GM18867 (cell line): ENCODE results near the gene SMCO1.
"Not testable (repeated sequence)": the region's sequence is repeated elsewhere in the genome, so short reads cannot be mapped to it uniquely, and the experiment has no call there.

Source experiments
- ATAC-seq: cut with Tn5 transposase; IDR thresholded peaks from one replicate; pipeline ENCODE4 v1.9.1; 2021; ENCODE audit warnings: mild to moderate bottlenecking, moderate library complexity; ENCODE audit not compliant: unreplicated experiment

The SMCO1 gene

DNA sequence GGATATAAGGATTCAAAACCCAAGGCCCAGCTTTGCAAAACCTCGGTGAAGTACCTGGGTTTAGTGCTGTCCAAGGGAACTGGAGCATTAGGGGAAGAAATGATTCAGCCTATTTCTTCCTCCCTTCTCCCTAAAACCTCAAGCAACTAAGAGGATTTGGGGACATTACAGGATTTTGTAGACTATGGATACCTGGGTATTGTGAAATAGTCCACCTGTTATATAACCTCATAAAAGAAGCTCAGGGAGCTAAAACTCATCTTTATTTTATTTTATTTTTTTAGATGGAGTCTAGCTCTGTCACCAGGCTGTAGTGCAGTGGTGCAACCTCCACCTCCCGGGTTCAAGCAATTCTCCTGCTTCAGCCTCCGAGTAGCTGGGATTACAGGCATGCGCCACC is 8.7 kb upstream of the SMCO1 start:
- ATAC-seq: no peak

DNA sequence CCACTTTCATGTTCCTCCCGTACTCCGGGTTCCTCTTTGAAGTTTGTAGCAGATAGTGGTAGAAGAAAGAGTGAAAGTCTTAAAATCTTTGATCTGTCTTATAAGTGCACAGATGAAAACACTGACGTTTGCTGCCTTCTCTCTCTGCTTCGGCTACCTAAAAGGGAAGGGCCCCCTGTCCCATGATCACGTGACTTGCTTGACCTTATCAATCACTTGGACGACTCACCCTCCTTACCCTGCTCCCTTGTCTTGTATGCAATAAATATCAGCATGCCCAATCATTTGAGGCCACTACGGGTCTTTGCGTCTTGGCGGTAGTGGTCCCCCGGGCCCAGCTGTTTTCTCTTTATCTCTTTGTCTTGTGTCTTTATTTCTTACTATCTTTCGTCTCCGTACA is 6.1 kb upstream of the SMCO1 start:
- not testable (repeated sequence) for ATAC-seq

- no peak for ATAC-seq
Observed at GRCh38 chr3:196519718-196520082, 4.6 kb upstream of the SMCO1 start.

DNA sequence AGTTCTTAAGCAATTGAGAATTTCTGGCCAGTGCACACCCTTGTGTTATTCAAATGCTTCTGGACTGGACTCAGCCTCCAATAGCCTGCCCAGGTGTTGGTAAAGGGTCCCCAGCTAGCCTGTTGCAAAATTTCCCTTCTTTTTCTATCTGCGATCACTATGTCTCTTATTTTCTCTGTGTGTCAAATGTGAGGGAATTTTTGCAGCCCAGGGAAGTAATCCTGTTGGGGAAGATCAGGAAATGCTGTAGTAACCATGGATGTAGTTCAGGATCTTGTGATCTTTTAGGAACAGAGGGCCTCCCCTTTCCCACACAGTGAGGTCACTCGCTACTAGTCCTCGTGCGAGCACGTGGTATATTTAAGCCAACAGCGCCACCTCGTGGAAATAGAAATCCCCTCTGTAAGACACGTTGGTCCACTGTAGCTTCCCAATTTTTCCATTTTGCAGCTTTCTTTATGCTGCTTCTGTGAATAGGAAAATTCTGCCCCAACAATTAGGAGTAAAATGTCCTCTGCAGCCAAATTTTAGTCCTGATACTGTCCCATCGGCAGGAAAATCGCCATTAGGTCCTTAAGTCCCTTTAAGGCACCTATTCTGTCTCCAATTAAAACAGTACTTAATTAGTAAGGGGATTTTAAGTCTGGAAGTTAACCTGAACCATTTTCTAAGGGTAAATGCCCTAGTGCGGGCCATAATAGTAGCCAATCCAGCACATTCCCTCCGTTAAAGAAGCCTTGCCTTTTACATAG is 4.0 kb upstream of the SMCO1 start:
- ATAC-seq: no peak

DNA sequence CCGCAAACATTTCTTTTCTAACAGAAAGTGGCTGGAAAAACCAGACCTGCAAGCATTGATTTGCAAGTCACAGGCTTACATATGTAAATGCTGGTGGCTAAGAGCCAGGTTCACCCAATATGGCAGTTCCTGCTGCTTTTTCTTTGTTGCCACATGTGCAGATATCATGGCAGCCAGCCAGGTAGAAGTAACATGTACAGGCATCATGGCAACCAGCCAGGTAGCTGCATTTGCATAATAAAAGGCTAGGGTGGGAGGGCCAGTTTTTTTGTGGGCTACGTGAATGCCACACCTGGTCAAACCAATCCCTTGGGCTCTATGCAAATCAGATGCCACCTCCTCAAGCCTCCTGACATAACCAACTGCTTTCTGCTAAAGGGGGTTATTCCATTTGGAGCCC is 2.8 kb upstream of the SMCO1 start:
- ATAC-seq: no peak

DNA sequence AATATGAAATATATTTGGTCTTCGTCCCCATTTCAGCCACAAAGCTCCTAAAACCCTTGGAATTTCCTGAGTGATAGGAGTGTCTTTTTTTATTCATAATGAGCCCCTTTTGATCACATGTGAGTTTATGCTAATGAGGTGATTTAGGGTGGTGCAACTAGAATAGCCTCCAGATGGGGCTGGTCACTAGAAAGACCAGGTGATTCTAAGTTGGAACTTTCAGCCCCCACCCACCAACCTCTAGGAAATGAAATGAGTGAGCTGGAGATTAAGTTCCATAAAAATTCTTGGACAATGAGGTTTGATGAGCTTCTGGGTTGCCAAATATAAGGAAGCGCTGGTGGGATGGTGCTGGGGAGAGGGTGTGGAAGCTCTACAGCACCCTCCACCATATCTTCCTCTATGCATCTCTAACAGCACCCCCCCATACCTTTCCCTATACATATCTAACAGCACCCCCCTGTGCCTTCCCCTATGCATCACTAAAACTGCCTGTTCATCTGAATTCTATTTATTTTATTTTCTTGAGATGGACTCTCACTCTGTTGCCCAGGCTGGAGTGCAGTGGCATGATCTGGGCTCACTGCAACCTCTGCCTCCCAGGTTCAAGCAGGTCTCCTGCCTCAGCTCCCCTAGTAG is 2.1 kb upstream of the SMCO1 start:
- no peak for ATAC-seq

DNA sequence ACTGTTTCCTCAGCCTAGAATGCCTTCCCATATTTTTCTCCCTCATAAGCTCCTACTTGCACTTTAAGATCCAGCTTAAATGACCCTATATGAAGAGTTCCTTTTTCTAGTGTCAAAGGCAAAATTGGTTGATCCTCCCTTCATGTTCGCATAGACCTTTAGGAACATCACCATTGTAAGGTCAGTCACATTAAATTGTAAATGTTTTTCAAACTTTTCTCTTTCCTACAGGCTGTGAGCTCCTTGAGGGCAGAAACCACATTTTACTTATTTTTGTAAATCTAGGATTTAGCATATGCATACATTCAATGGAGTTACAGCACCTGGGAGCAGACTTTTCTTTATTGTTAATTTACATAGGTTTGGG is 813 bp downstream of the SMCO1 start:
- ATAC-seq: no peak

DNA sequence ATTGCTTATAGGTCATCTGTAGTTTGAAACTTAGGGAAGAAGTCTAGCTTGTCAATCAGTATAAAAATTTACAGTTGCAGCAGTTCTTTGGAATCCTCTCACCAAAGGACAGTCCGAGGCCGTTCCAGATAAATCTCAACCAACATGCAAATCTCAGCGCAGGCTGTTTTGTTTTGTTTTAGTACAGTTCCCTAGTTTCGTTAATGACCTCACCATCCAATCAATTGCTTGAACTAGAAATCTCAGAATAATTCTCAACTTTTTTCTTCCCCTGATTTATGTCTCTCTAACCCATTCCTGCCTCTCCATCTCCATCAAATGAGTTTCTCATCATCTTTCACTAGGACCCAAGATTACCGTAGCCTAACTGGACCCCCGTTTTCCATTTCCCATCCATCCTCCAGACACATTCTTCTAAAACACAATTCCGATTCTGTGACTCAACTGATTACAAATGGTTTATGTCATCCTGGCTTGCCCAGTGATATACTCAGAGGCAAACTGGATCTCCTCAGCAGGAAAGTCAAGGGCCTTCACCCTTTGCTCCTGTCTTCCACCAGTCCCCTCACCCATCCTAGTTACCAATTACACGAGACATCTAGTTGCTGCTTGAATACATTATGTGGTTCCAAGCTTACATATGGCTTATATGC is 1.3 kb downstream of the SMCO1 start:
- no peak for ATAC-seq

GRCh38 chr3:196511646-196512425 is 3.3 kb downstream of the SMCO1 start:
- ATAC-seq: not testable (repeated sequence)

DNA sequence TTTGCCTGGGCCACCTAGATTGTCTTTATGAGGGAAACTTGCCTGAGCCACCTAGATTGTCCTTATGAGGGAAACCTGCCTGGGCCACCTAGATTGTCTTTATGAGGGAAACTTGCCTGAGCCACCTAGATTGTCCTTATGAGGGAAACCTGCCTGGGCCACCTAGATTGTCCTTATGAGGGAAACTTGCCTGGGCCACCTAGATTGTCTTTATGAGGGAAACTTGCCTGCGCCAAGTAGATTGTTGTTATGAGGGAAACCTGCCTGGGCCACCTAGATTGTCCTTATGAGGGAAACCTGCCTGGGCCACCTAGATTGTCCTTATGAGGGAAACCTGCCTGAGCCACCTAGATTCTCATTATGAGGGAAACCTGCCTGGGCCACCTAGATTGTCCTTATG is 4.0 kb downstream of the SMCO1 start:
- ATAC-seq: not testable (repeated sequence)

DNA sequence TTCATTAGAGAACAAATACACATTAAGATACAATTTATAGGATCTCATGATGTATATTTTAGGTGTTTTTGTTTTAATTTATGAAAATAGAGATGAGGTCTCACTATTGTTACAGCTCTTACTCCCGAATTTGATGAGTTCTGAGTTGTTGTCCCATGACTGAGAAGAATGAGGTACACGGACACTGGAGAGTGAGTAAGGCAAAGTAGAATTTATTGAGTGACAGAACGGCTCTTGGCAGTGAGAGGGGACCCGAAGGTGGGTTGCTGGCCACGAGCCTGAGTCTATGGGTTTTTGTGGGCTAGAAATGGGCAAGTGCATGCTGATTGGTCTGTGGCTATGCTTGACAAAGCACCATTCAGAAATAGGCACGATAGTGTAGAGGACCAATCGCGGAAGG is 8.5 kb downstream of the SMCO1 start:
- no peak for ATAC-seq

DNA sequence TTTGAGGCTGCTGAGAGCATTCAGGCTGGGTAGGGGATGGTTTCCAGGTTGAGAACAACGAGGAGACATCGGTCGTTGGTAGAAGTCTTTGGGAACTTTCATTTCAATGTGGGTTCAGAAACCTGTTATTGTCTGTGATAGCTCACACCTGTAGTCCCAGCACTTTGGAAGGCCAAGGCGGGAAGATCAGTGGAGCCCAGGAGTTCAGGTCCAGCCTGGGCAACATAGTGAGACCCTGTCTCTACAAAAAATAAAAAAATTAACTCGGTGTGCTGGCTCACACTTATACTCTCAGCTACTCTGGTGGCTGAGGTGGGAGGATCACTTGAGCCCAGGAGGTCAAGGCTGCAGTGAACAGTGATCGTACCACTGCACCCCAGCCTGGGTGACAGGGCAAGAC is 10.6 kb downstream of the SMCO1 start:
- no peak for ATAC-seq

- not testable (repeated sequence) for ATAC-seq
Observed at GRCh38 chr3:196504077-196504398, 11.1 kb downstream of the SMCO1 start.

GRCh38 chr3:196503196-196504076 is 11.7 kb downstream of the SMCO1 start, which contains the start of gene RNF168:
RNF168 (minus strand) TSS chr3:196503768; CDS start chr3:196503173, 595 bp downstream.
- ATAC-seq: peak; percentile 83

DNA sequence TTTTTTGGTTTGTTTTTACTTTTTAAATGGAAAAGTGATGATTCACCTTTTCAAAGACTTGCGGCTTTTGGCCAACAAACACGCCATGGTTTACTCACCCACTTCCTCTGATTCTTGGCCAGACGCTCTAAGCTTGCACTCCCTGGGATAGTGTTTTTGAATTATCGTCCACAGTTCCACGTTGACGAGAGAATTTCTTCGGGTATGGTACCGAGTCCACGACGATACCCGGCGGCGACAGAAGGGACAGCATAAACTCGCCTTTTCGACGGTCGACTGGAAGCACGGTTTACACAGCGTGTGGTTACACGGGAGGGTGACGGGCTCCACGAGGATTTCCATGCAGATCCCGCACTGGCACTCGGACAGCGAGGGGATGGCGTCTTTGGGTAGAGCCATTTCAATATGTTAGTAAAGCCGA is 12.4 kb downstream of the SMCO1 start:
- ATAC-seq: peak; percentile 7

GRCh38 chr3:196501316-196502044 is 13.7 kb downstream of the SMCO1 start:
- ATAC-seq: no peak

- no peak for ATAC-seq
Observed at GRCh38 chr3:196499807-196500524, 15.2 kb downstream of the SMCO1 start.

- ATAC-seq: no peak
Observed at GRCh38 chr3:196499061-196499460, 16.1 kb downstream of the SMCO1 start.

DNA sequence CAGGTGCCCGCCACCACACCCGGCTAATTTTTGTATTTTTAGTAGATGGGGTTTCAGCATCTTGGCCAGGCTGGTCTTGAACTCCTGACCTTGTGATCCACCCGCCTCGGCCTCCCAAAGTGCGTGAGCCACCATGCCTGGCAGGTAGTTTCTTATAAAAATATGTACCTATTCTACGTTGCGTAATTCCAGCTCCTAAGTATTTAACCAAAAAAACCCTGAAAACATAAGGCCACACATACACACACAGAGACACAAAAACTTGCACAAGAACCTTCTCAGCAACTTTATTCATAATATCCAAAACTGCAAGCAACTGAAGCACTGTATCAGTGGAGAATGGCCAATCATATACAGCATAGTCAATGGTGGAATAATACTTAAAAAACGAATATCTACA is 16.8 kb downstream of the SMCO1 start:
- ATAC-seq: no peak
